Activated naive CD8-positive, alpha-beta T cell treated with anti-CD3 and anti-CD28 coated beads, Interleukin-2, amount 10 ng/mL, durations not matched to agents 7 days and 5 days (primary cell): Measurements from ENCODE around the gene FKBP2. TPM values are rescaled to one million over a fixed set of nuclear protein-coding genes. Genes with fewer than 3 reads are reported as not detected.

Source experiments
- ATAC-seq: fragments of 150-1000 bp; cut with Tn5 transposase; one replicate; pipeline ENCODE4 v1.10.0; 2021; ENCODE audit warnings: low read depth, moderate library complexity
- POLR2A ChIA-PET: fragments of 350-600 bp; sonication (Branson Sonifier 250); formaldehyde crosslinking; loops from one replicate; lab custom pipeline; 2021; ENCODE audit warnings: antibody characterized with exemption; lab: Charles Lee
- DNase-seq: peaks from one replicate; pipeline ENCODE4 v3.0.0; 2021
- H3K27ac Mint-ChIP-seq: one replicate; pipeline ENCODE4 v1.8.0; 2022; ENCODE audit warnings: mild to moderate bottlenecking, mixed read lengths
- H3K27me3 Mint-ChIP-seq: one replicate; pipeline ENCODE4 v1.8.0; 2022; ENCODE audit warnings: mild to moderate bottlenecking, moderate library complexity, mixed read lengths
- H3K36me3 Mint-ChIP-seq: one replicate; pipeline ENCODE4 v1.8.0; 2021; ENCODE audit warnings: mild to moderate bottlenecking, mixed read lengths
- H3K4me1 Mint-ChIP-seq: one replicate; pipeline ENCODE4 v1.8.0; 2021; ENCODE audit warnings: mixed read lengths
- H3K4me3 Mint-ChIP-seq: one replicate; pipeline ENCODE4 v1.8.0; 2022; ENCODE audit warnings: mild to moderate bottlenecking, moderate library complexity, mixed read lengths
- H3K9me3 Mint-ChIP-seq: one replicate; pipeline ENCODE4 v1.8.0; 2021; ENCODE audit warnings: mixed read lengths
- total RNA-seq, 2 experiments: library from RNA; stranded (reverse); gene quantifications; one replicate each; pipeline ENCODE4 v1.2.3, GENCODE V29; 2021

Gene FKBP2
- total RNA-seq, 2 experiments from 2014 or later = 27.7 to 28.1 TPM

- Mint-ChIP-seq H3K36me3 (peaks cover 10% of the 10 kb centered on the region), H3K27ac (peak within 1 kb of the TSS; percentile 86), H3K27me3 (no peaks in the 10 kb centered on the region), H3K4me1 (peaks cover 8% of the 10 kb centered on the region), H3K4me3 (peak within 1 kb of the TSS; percentile 85), H3K9me3 (no peaks in the 10 kb centered on the region)
- DNase-seq (peak; percentile 89), ATAC-seq (peak; percentile 84)
- POLR2A ChIA-PET = interaction anchor here (0.7 to 4.5 kb wide), 11 partner anchors 9 to 99 kb away, joined by 3 to 72 read pairs (median 7); partner anchors contain the start of genes ESRRA, FERMT3, FKBP2 and PPP1R14B
Observed at GRCh38 chr11:64284048-64284961, 43.4 kb downstream of the FKBP2 start, which contains the start of gene BAD. TSS of gene BAD (minus strand) at chr11:64284665. CDS start at chr11:64284368, 297 bp downstream.

GRCh38 chr11:64284962-64285884 is 44.3 kb downstream of the FKBP2 start, which contains the start of gene GPR137:
TSS of gene GPR137 (plus strand) at chr11:64285848. CDS start at chr11:64286525, 677 bp downstream.
- peak within 1 kb of the TSS; percentile 86 for H3K27ac Mint-ChIP-seq
- DNase-seq = peak; percentile 99

GRCh38 chr11:64285885-64286800 is 45.2 kb downstream of the FKBP2 start:
- H3K36me3 Mint-ChIP-seq = peaks cover 9% of the 10 kb centered on the region
- peaks cover 14% of the 10 kb centered on the region for H3K27me3 Mint-ChIP-seq
- peaks cover 8% of the 10 kb centered on the region for H3K4me1 Mint-ChIP-seq
- DNase-seq (no peak), ATAC-seq (no peak)
- H3K27ac Mint-ChIP-seq = peak overlapping the region; percentile 66
- H3K9me3 Mint-ChIP-seq = no peaks in the 10 kb centered on the region
- POLR2A ChIA-PET = interaction anchor here (1.4 to 4.5 kb wide), 5 partner anchors 16 to 80 kb away, joined by 4 to 72 read pairs (median 11); partner anchors contain the start of genes ESRRA, PPP1R14B, PRDX5 and TRMT112
- peak overlapping the region; percentile 83 for H3K4me3 Mint-ChIP-seq

More at GRCh38 chr11:64284962-64285884, 44.3 kb downstream of the FKBP2 start, which contains the start of gene GPR137:
- Mint-ChIP-seq H3K4me3 (peak within 1 kb of the TSS; percentile 85), H3K4me1 (peaks cover 8% of the 10 kb centered on the region), H3K9me3 (no peaks in the 10 kb centered on the region), H3K27me3 (peaks cover 5% of the 10 kb centered on the region), H3K36me3 (peaks cover 9% of the 10 kb centered on the region)
- peak; percentile 63 for ATAC-seq
- POLR2A ChIA-PET = interaction anchor here (0.6 to 4.5 kb wide), 12 partner anchors 10 to 100 kb away, joined by 3 to 72 read pairs (median 6); partner anchors contain the start of genes ESRRA, FERMT3, FKBP2 and PPP1R14B

GRCh38 chr11:64286801-64287159 is 45.9 kb downstream of the FKBP2 start:
- Mint-ChIP-seq H3K4me1 (peaks cover 8% of the 10 kb centered on the region), H3K27me3 (peaks cover 14% of the 10 kb centered on the region), H3K36me3 (peaks cover 6% of the 10 kb centered on the region), H3K4me3 (peak overlapping the region; percentile 83), H3K9me3 (no peaks in the 10 kb centered on the region), H3K27ac (peak overlapping the region; percentile 66)
- DNase-seq (no peak), ATAC-seq (no peak)
- POLR2A ChIA-PET = interaction anchor here (1.1 to 2.3 kb wide), 3 partner anchors 15 to 81 kb away, joined by 3 to 6 read pairs (median 4); partner anchors contain the start of genes PRDX5 and TRMT112

GRCh38 chr11:64287676-64288352 is 46.9 kb downstream of the FKBP2 start:
- H3K27me3 Mint-ChIP-seq = peaks cover 18% of the 10 kb centered on the region
- H3K36me3 Mint-ChIP-seq = peaks cover 3% of the 10 kb centered on the region
- no peak for DNase-seq
- ATAC-seq = no peak
- H3K4me1 Mint-ChIP-seq = peaks cover 10% of the 10 kb centered on the region
- H3K27ac Mint-ChIP-seq = no peak overlapping the region
- H3K4me3 Mint-ChIP-seq = no peak overlapping the region
- POLR2A ChIA-PET = interaction anchor here (1.1 to 2.3 kb wide), 2 partner anchors 16 to 82 kb away, joined by 3 to 6 read pairs; no protein-coding TSS in a partner anchor
- no peaks in the 10 kb centered on the region for H3K9me3 Mint-ChIP-seq

- ATAC-seq (no peak), DNase-seq (no peak)
- no peaks in the 10 kb centered on the region for H3K9me3 Mint-ChIP-seq
- peaks cover 23% of the 10 kb centered on the region for H3K27me3 Mint-ChIP-seq
- no peak overlapping the region for H3K27ac Mint-ChIP-seq
- POLR2A ChIA-PET = no interaction called here
- no peak overlapping the region for H3K4me3 Mint-ChIP-seq
- H3K36me3 Mint-ChIP-seq = no peaks in the 10 kb centered on the region
- H3K4me1 Mint-ChIP-seq = peaks cover 8% of the 10 kb centered on the region
Observed at GRCh38 chr11:64288353-64288750, 47.5 kb downstream of the FKBP2 start.

- POLR2A ChIA-PET = interaction anchor here (1.3 to 2.3 kb wide), 3 partner anchors 15 to 81 kb away, joined by 4 to 9 read pairs (median 4); no protein-coding TSS in a partner anchor
- Mint-ChIP-seq H3K4me1 (peaks cover 7% of the 10 kb centered on the region), H3K27ac (no peak overlapping the region), H3K36me3 (no peaks in the 10 kb centered on the region), H3K9me3 (no peaks in the 10 kb centered on the region), H3K4me3 (no peak overlapping the region), H3K27me3 (peaks cover 31% of the 10 kb centered on the region)
- no peak for DNase-seq
- no peak for ATAC-seq
Observed at GRCh38 chr11:64289002-64289564, 48.2 kb downstream of the FKBP2 start.

GRCh38 chr11:64290352-64291261 is 49.7 kb downstream of the FKBP2 start:
- peak overlapping the region; percentile 48 for H3K27ac Mint-ChIP-seq
- POLR2A ChIA-PET = interaction anchor here (0.5 to 2.3 kb wide), 4 partner anchors 13 to 101 kb away, joined by 3 to 9 read pairs (median 4); no protein-coding TSS in a partner anchor
- DNase-seq = no peak
- H3K4me1 Mint-ChIP-seq = peaks cover 7% of the 10 kb centered on the region
- H3K27me3 Mint-ChIP-seq = peaks cover 46% of the 10 kb centered on the region
- H3K4me3 Mint-ChIP-seq = peak overlapping the region; percentile 28
- ATAC-seq = no peak
- no peaks in the 10 kb centered on the region for H3K36me3 Mint-ChIP-seq
- no peaks in the 10 kb centered on the region for H3K9me3 Mint-ChIP-seq

GRCh38 chr11:64291262-64291751 is 50.4 kb downstream of the FKBP2 start, which contains the start of gene KCNK4:
TSS of gene KCNK4 (plus strand) at chr11:64291302. CDS start at chr11:64293019, 1,717 bp downstream.
- Mint-ChIP-seq H3K27ac (peak within 1 kb of the TSS; percentile 48), H3K9me3 (no peaks in the 10 kb centered on the region), H3K36me3 (no peaks in the 10 kb centered on the region), H3K27me3 (peaks cover 53% of the 10 kb centered on the region), H3K4me1 (peaks cover 6% of the 10 kb centered on the region), H3K4me3 (peak within 1 kb of the TSS; percentile 28)
- DNase-seq = no peak
- ATAC-seq = no peak
- POLR2A ChIA-PET = no interaction called here
